Measurements from ENCODE around the gene UIMC1. TPM values are rescaled to one million over a fixed set of nuclear protein-coding genes. Genes with fewer than 3 reads are reported as not detected.

The UIMC1 gene
- polyA plus RNA-seq, 3 donors: 14.8 to 35.6 (median 19.1) TPM

DNA sequence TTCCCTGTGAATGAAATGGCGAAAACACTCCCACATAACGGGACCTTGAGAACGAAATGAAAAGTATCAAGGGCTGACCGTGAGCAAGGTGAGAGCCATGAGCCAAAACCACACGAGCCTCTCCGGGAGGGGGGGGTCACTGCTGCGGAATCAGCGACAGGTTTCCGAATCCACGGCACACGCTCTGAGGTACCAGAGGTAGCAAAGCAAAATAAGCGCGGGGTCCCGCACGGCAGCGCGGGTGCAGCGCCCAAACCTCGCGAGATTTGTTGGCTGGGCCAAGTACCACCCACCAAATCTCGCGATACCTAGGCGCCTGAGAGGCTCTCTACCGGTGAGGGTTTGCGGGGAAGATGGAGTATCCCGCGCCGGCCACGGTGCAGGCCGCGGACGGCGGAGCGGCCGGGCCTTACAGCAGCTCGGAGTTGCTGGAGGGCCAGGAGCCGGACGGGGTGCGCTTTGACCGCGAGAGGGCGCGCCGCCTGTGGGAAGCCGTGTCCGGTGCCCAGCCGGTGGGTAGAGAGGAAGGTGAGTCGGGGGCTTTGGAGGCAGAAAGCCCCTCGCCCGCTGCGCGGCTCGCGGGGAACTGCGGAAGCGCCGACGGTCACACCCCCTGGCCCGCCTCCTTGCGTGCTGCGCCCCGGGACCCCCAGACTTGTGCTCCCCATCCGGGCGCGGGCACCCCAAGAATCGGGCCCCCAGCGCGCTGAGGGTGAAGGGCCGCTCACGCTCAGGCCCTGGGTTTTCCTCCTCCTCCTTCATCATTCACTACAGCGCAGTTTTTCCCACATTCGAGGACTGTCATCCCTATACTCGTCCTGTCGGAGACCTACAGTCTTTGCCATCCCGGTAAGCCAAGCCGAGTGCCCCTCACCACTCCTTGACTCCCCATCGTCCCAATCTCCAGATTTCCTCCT, 16.1 kb upstream of the UIMC1 start, which contains the start of gene ZNF346:
Gene ZNF346 (plus strand): TSS at position 311 of the 917 bp plus-strand sequence. CDS start 43 bp downstream, at position 354.
- H3K79me2 ChIP-seq (ENCODE audit: insufficient read depth, low read length): peaks cover 38% of the 10 kb centered on the region
- under 1% methylated on average over 76 of the region's 77 CpGs for WGBS (ENCODE audit: insufficient coverage)
- intact Hi-C loops (cut with micrococcal nuclease): loop anchor here in 1 of 2 donors (5.0 kb wide), 1 partner anchor 45 kb away; no protein-coding TSS in a partner anchor
- H3K4me2 ChIP-seq (replicated peaks; ENCODE audit: extremely low read depth, low read length, poor library complexity, severe bottlenecking): peak within 1 kb of the TSS; percentile 93
- DNase-seq: peak; percentile 91 to 94 (median 93)
- TF ChIP-seq, protein P1, sequence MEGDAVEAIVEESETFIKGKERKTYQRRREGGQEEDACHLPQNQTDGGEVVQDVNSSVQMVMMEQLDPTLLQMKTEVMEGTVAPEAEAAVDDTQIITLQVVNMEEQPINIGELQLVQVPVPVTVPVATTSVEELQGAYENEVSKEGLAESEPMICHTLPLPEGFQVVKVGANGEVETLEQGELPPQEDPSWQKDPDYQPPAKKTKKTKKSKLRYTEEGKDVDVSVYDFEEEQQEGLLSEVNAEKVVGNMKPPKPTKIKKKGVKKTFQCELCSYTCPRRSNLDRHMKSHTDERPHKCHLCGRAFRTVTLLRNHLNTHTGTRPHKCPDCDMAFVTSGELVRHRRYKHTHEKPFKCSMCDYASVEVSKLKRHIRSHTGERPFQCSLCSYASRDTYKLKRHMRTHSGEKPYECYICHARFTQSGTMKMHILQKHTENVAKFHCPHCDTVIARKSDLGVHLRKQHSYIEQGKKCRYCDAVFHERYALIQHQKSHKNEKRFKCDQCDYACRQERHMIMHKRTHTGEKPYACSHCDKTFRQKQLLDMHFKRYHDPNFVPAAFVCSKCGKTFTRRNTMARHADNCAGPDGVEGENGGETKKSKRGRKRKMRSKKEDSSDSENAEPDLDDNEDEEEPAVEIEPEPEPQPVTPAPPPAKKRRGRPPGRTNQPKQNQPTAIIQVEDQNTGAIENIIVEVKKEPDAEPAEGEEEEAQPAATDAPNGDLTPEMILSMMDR (IDR thresholded peaks at IDR 0.05): peak; percentile 62
- peaks cover 5 to 18% of the 10 kb centered on the region in 2 donors for H3K36me3 Mint-ChIP-seq
- peaks cover 0 to 2% (median 0%) of the 10 kb centered on the region in 7 donors for H3K9me3 Mint-ChIP-seq
- H3K27me3 ChIP-seq (ENCODE audit: control insufficient read depth in 2 of 2, insufficient read depth in 2 of 2, low read length in 2 of 2): no peaks in the 10 kb centered on the region
- H3K27me3 Mint-ChIP-seq (ENCODE audit: low read depth in 3 of 3): peaks cover 0 to 3% (median 2%) of the 10 kb centered on the region in 3 donors
- peak within 1 kb of the TSS; percentile 96 for H3K9ac ChIP-seq (ENCODE audit: insufficient read depth, low read length, poor library complexity, severe bottlenecking)
- peak within 1 kb of the TSS; percentile 25 to 86 for H3K27ac ChIP-seq (ENCODE audit: low read depth in 1 of 2, low read length in 2 of 2)
- H2AFZ ChIP-seq (ENCODE audit: insufficient read depth, low read depth, low read length, poor library complexity, severe bottlenecking): peak within 1 kb of the TSS; percentile 98
- no peaks in the 10 kb centered on the region for H4K20me1 ChIP-seq (ENCODE audit: insufficient read depth, low read length)
- no peaks in the 10 kb centered on the region for H3K9me3 ChIP-seq (replicated peaks in 1 of 2; ENCODE audit: control insufficient read depth in 1 of 2, insufficient read depth in 1 of 2, low read length in 2 of 2)
- H3K4me1 Mint-ChIP-seq: peaks cover 29% of the 10 kb centered on the region
- H3K36me3 ChIP-seq (replicated peaks in 1 of 2; ENCODE audit: control insufficient read depth in 1 of 2, insufficient read depth in 2 of 2, low read length in 2 of 2): peaks cover 0 to 6% of the 10 kb centered on the region in 2 donors
- peak within 1 kb of the TSS; percentile 79 to 92 (median 91) for H3K27ac Mint-ChIP-seq
- H3K4me3 Mint-ChIP-seq: peak within 1 kb of the TSS; percentile 99 to 100
- H3K4me3 ChIP-seq (replicated peaks in 1 of 3; ENCODE audit: low read depth in 2 of 3, low read length in 3 of 3): peak within 1 kb of the TSS; percentile 52 to 90 (median 85)
- H3K4me1 ChIP-seq (ENCODE audit: control insufficient read depth in 1 of 2, insufficient read depth in 2 of 2, low read length in 2 of 2): peaks cover 15 to 16% of the 10 kb centered on the region in 2 donors

GRCh38 chr5:177020033-177020432, 13.5 kb upstream of the UIMC1 start:
- WGBS (ENCODE audit: insufficient coverage): 100% methylated on average over 2 of the region's 2 CpGs
- intact Hi-C loops (cut with micrococcal nuclease): loop anchor here in 1 of 2 donors (5.0 kb wide), 1 partner anchor 43 kb away; no protein-coding TSS in a partner anchor

More at GRCh38 chr5:177020033-177020432, 13.5 kb upstream of the UIMC1 start:
- Histone ChIP-seq H4K20me1 (ENCODE audit: insufficient read depth, low read length) (no peaks in the 10 kb centered on the region), H3K4me2 (replicated peaks; ENCODE audit: extremely low read depth, low read length, poor library complexity, severe bottlenecking) (no peak overlapping the region), H3K4me3 (replicated peaks in 1 of 3; ENCODE audit: low read depth in 2 of 3, low read length in 3 of 3) (no peak overlapping the region), H3K4me1 (ENCODE audit: control insufficient read depth in 1 of 2, insufficient read depth in 2 of 2, low read length in 2 of 2) (peaks cover 15 to 16% of the 10 kb centered on the region in 2 donors), H3K9me3 (replicated peaks in 1 of 2; ENCODE audit: control insufficient read depth in 1 of 2, insufficient read depth in 1 of 2, low read length in 2 of 2) (no peaks in the 10 kb centered on the region), H3K79me2 (ENCODE audit: insufficient read depth, low read length) (peaks cover 28% of the 10 kb centered on the region), H2AFZ (ENCODE audit: insufficient read depth, low read depth, low read length, poor library complexity, severe bottlenecking) (no peak overlapping the region), H3K36me3 (replicated peaks in 1 of 2; ENCODE audit: control insufficient read depth in 1 of 2, insufficient read depth in 2 of 2, low read length in 2 of 2) (no peaks in the 10 kb centered on the region), H3K27me3 (ENCODE audit: control insufficient read depth in 2 of 2, insufficient read depth in 2 of 2, low read length in 2 of 2) (no peaks in the 10 kb centered on the region), H3K9ac (ENCODE audit: insufficient read depth, low read length, poor library complexity, severe bottlenecking) (no peak overlapping the region), H3K27ac (ENCODE audit: low read depth in 1 of 2, low read length in 2 of 2) (no peak overlapping the region)
- Mint-ChIP-seq H3K27ac (no peak overlapping the region), H3K9me3 (peaks cover 0 to 2% (median 0%) of the 10 kb centered on the region in 7 donors), H3K36me3 (peaks cover 2 to 3% of the 10 kb centered on the region in 2 donors), H3K27me3 (ENCODE audit: low read depth in 3 of 3) (peaks cover 0 to 3% (median 2%) of the 10 kb centered on the region in 3 donors), H3K4me1 (peaks cover 25% of the 10 kb centered on the region), H3K4me3 (no peak overlapping the region)
- no peak for DNase-seq
- TF ChIP-seq, protein P1 (IDR thresholded peaks at IDR 0.05): no peak

Measured in CD14-positive monocyte (primary cell).